Measurements from ENCODE around the gene TRMT10B. TPM values are rescaled to one million over a fixed set of nuclear protein-coding genes. Genes with fewer than 3 reads are reported as not detected.

The TRMT10B gene
- total RNA-seq, 2 donors from 2014 or later: 10.7 to 14.9 TPM

GRCh38 chr9:37730256-37730655 is 23.3 kb upstream of the TRMT10B start:
- DNase-seq (ENCODE audit: low spot score): no peak
- no peak for ATAC-seq (ENCODE audit: insufficient number of reproducible peaks, low FRiP score, low read depth)
- Histone ChIP-seq H3K4me1 (ENCODE audit: control insufficient read depth in 1 of 2, low read depth in 2 of 2) (no peaks in the 10 kb centered on the region), H3K27ac (no peak overlapping the region), H3K9me3 (no peaks in the 10 kb centered on the region), H3K36me3 (no peaks in the 10 kb centered on the region), H3K4me3 (no peak overlapping the region), H3K27me3 (replicated peaks; ENCODE audit: insufficient read depth) (no peaks in the 10 kb centered on the region)
- TF ChIP-seq CTCF (IDR thresholded peaks at IDR 0.05): no peak

- H3K9me3 ChIP-seq: no peaks in the 10 kb centered on the region
- no peak overlapping the region for H3K27ac ChIP-seq
- no peaks in the 10 kb centered on the region for H3K27me3 ChIP-seq (replicated peaks; ENCODE audit: insufficient read depth)
- H3K36me3 ChIP-seq: no peaks in the 10 kb centered on the region
- ATAC-seq (ENCODE audit: insufficient number of reproducible peaks, low FRiP score, low read depth) (no peak), DNase-seq (ENCODE audit: low spot score) (no peak)
- no peaks in the 10 kb centered on the region for H3K4me1 ChIP-seq (ENCODE audit: control insufficient read depth in 1 of 2, low read depth in 2 of 2)
- no peak for TF ChIP-seq CTCF (IDR thresholded peaks at IDR 0.05)
- no peak overlapping the region for H3K4me3 ChIP-seq
Measured at GRCh38 chr9:37730839-37731238, 22.8 kb upstream of the TRMT10B start.

GRCh38 chr9:37732086-37732741 is 21.4 kb upstream of the TRMT10B start:
- H3K9me3 ChIP-seq: no peaks in the 10 kb centered on the region
- H3K27ac ChIP-seq: no peak overlapping the region
- no peak for TF ChIP-seq CTCF (IDR thresholded peaks at IDR 0.05)
- H3K36me3 ChIP-seq: no peaks in the 10 kb centered on the region
- no peak overlapping the region for H3K4me3 ChIP-seq
- no peak for DNase-seq (ENCODE audit: low spot score)
- no peak for ATAC-seq (ENCODE audit: insufficient number of reproducible peaks, low FRiP score, low read depth)
- H3K27me3 ChIP-seq (replicated peaks; ENCODE audit: insufficient read depth): no peaks in the 10 kb centered on the region
- H3K4me1 ChIP-seq (ENCODE audit: control insufficient read depth in 1 of 2, low read depth in 2 of 2): no peaks in the 10 kb centered on the region

- no peaks in the 10 kb centered on the region for H3K36me3 ChIP-seq
- no peak for TF ChIP-seq CTCF (IDR thresholded peaks at IDR 0.05)
- ATAC-seq (ENCODE audit: insufficient number of reproducible peaks, low FRiP score, low read depth): no peak
- no peak overlapping the region for H3K4me3 ChIP-seq
- no peaks in the 10 kb centered on the region for H3K9me3 ChIP-seq
- DNase-seq (ENCODE audit: low spot score): no peak
- no peak overlapping the region for H3K27ac ChIP-seq
- no peaks in the 10 kb centered on the region for H3K27me3 ChIP-seq (replicated peaks; ENCODE audit: insufficient read depth)
- H3K4me1 ChIP-seq (ENCODE audit: control insufficient read depth in 1 of 2, low read depth in 2 of 2): no peaks in the 10 kb centered on the region
Measured at GRCh38 chr9:37732952-37733351, 20.7 kb upstream of the TRMT10B start.

- H3K27me3 ChIP-seq (replicated peaks; ENCODE audit: insufficient read depth): no peaks in the 10 kb centered on the region
- H3K4me1 ChIP-seq (ENCODE audit: control insufficient read depth in 1 of 2, low read depth in 2 of 2): no peaks in the 10 kb centered on the region
- H3K27ac ChIP-seq: no peak overlapping the region
- H3K36me3 ChIP-seq: no peaks in the 10 kb centered on the region
- DNase-seq (ENCODE audit: low spot score): no peak
- TF ChIP-seq CTCF (IDR thresholded peaks at IDR 0.05): no peak
- no peak for ATAC-seq (ENCODE audit: insufficient number of reproducible peaks, low FRiP score, low read depth)
- H3K4me3 ChIP-seq: no peak overlapping the region
- no peaks in the 10 kb centered on the region for H3K9me3 ChIP-seq
Measured at GRCh38 chr9:37739222-37739621, 14.4 kb upstream of the TRMT10B start.

Measured in thoracic aorta (tissue), 2 donors.